ENCODE measurements around the gene POSTN. TPM values are rescaled to one million over a fixed set of nuclear protein-coding genes. Genes with fewer than 3 reads are reported as not detected.

The POSTN gene
- total and polyA plus RNA-seq, 9 donors = 0.48 to 120 (median 6.1) TPM

GRCh38 chr13:37621811-37622361 lies 23.3 kb upstream of the POSTN start:
- Histone ChIP-seq H3K27ac (no peak overlapping the region), H3K4me1 (ENCODE audit: insufficient read depth) (peaks cover 3% of the 10 kb centered on the region), H3K4me3 (no peak overlapping the region), H3K9me3 (no peaks in the 10 kb centered on the region), H3K36me3 (no peaks in the 10 kb centered on the region), H3K27me3 (no peaks in the 10 kb centered on the region)
- intact Hi-C loops (cut with DNase I) = no loop called here
- DNase-seq = peak in 1 of 5 donors; percentile 12
- 60 to 77% (median 71%) methylated on average over 3 of the region's 3 CpGs for WGBS, 3 donors
- TF ChIP-seq CTCF (IDR thresholded peaks at IDR 0.05) = no peak
- no peak for TF ChIP-seq EP300 (IDR thresholded peaks at IDR 0.05)
- no peak for TF ChIP-seq POLR2A (IDR thresholded peaks at IDR 0.05)

- WGBS, 3 donors = 37 to 50% (median 45%) methylated on average over 2 of the region's 2 CpGs
- TF ChIP-seq POLR2A (IDR thresholded peaks at IDR 0.05) (no peak), CTCF (IDR thresholded peaks at IDR 0.05) (no peak), EP300 (IDR thresholded peaks at IDR 0.05) (no peak)
- H3K4me1 ChIP-seq (ENCODE audit: insufficient read depth) = peaks cover 3% of the 10 kb centered on the region
- no peaks in the 10 kb centered on the region for H3K36me3 ChIP-seq
- H3K9me3 ChIP-seq = no peaks in the 10 kb centered on the region
- H3K27ac ChIP-seq = no peak overlapping the region
- no peaks in the 10 kb centered on the region for H3K27me3 ChIP-seq
- no peak overlapping the region for H3K4me3 ChIP-seq
- DNase-seq = no peak
- intact Hi-C loops (cut with DNase I) = no loop called here
Measured at GRCh38 chr13:37618554-37618953, 20.0 kb upstream of the POSTN start.

GRCh38 chr13:37617173-37617572 lies 18.6 kb upstream of the POSTN start:
- no peaks in the 10 kb centered on the region for H3K9me3 ChIP-seq
- 60 to 77% (median 64%) methylated on average over 1 of the region's 1 CpG for WGBS, 3 donors
- peaks cover 3% of the 10 kb centered on the region for H3K4me1 ChIP-seq (ENCODE audit: insufficient read depth)
- H3K27me3 ChIP-seq = no peaks in the 10 kb centered on the region
- H3K36me3 ChIP-seq = no peaks in the 10 kb centered on the region
- DNase-seq = no peak
- TF ChIP-seq EP300 (IDR thresholded peaks at IDR 0.05) (no peak), POLR2A (IDR thresholded peaks at IDR 0.05) (no peak), CTCF (IDR thresholded peaks at IDR 0.05) (no peak)
- H3K4me3 ChIP-seq = no peak overlapping the region
- H3K27ac ChIP-seq = no peak overlapping the region
- intact Hi-C loops (cut with DNase I) = no loop called here

GRCh38 chr13:37616131-37616530 lies 17.6 kb upstream of the POSTN start:
- no peaks in the 10 kb centered on the region for H3K27me3 ChIP-seq
- intact Hi-C loops (cut with DNase I) = no loop called here
- WGBS, 3 donors = 85 to 88% (median 87%) methylated on average over 1 of the region's 1 CpG
- H3K9me3 ChIP-seq = no peaks in the 10 kb centered on the region
- H3K36me3 ChIP-seq = no peaks in the 10 kb centered on the region
- H3K4me3 ChIP-seq = no peak overlapping the region
- no peak for DNase-seq
- H3K27ac ChIP-seq = no peak overlapping the region
- H3K4me1 ChIP-seq (ENCODE audit: insufficient read depth) = no peaks in the 10 kb centered on the region
- TF ChIP-seq POLR2A (IDR thresholded peaks at IDR 0.05) = no peak
- TF ChIP-seq EP300 (IDR thresholded peaks at IDR 0.05) = no peak
- no peak for TF ChIP-seq CTCF (IDR thresholded peaks at IDR 0.05)

All from ovary (tissue), 9 donors.